K562 (cell line): ENCODE data around the gene CPLX3. TPM values are rescaled to one million over a fixed set of nuclear protein-coding genes. Genes with fewer than 3 reads are reported as not detected.

Experiments used
- ATAC-seq: fragments of 200-7000 bp; cut with Tn5 transposase; 3 replicates; pipeline ENCODE4 v1.9.1; 2020; ENCODE audit warnings: moderate library complexity
- BruUV-seq: library from RNA; stranded (reverse); fragments of 400-500 nt; replicated peaks from 2 replicates; lab custom pipeline; 2021; lab: Mats Ljungman, UMichigan
- CTCF ChIA-PET: fragments of 300-600 bp; formaldehyde crosslinking; extraction: SDS; loops from one replicate; lab custom pipeline; 2021; ENCODE audit warnings: low intra/inter-chr PET ratio; lab: Yijun Ruan, JAX
- POLR2A ChIA-PET: fragments of 300-600, 350-650 bp; sonication (Branson Sonifier 250); formaldehyde crosslinking; extraction: SDS; loops from one replicate; lab custom pipeline; 2021; ENCODE audit warnings: antibody characterized with exemption, inconsistent platforms; lab: Yijun Ruan, JAX
- DNase-seq, 4 experiments: peaks; one replicate each; pipeline versions ENCODE4 v3.0.0 to v3.0.0-alpha.2; 2011 to 2018; ENCODE audit warnings: low spot score in 3 of 4, mixed read lengths in 3 of 4; ENCODE audit errors: extremely low read depth in 1 of 4
- FAIRE-seq: peaks from 2 replicates; lab custom pipeline; 2011; peaks lifted over from hg19 to GRCh38; lab: Jason Lieb, UNC
- H2AFZ ChIP-seq: 2 replicates; pipeline ENCODE4 v1.6.0; 2011; ENCODE audit warnings: low read depth, low read length, control low read depth, inconsistent platforms
- H3K27ac ChIP-seq: fragments of 200-600 bp; 3 replicates; pipeline ENCODE4 v1.8.0; 2011; ENCODE audit warnings: low read depth, mild to moderate bottlenecking, control low read depth, inconsistent platforms, low read length, moderate library complexity, mixed read lengths; ENCODE audit errors: extremely low read depth
- H3K27me3 ChIP-seq, 2 experiments: fragments of 300-600 bp in 1 of 2; 2 replicates in 1 of 2; 3 replicates in 1 of 2; pipeline versions ENCODE4 v1.6.0 to v1.8.0; 2011; ENCODE audit warnings: inconsistent platforms in 2 of 2, low read length in 2 of 2, mild to moderate bottlenecking in 1 of 2, mixed read lengths in 1 of 2, moderate library complexity in 1 of 2; ENCODE audit not compliant: control insufficient read depth in 2 of 2, insufficient read depth in 2 of 2
- H3K36me3 ChIP-seq: fragments of 300-600 bp; 3 replicates; pipeline ENCODE4 v1.8.0; 2011; ENCODE audit warnings: mild to moderate bottlenecking, low read length, inconsistent platforms; ENCODE audit not compliant: control insufficient read depth, insufficient read depth
- H3K4me1 ChIP-seq, 2 experiments: fragments of 200-600 bp in 1 of 2; replicated peaks in 1 of 2; 2 replicates in 1 of 2; 3 replicates in 1 of 2; pipeline versions ENCODE4 v1.5.1 to v1.8.0; 2011; ENCODE audit warnings: inconsistent platforms in 2 of 2, low read length in 2 of 2, mild to moderate bottlenecking in 1 of 2, mixed read lengths in 1 of 2, moderate library complexity in 1 of 2; ENCODE audit not compliant: control insufficient read depth in 2 of 2, insufficient read depth in 2 of 2
- H3K4me2 ChIP-seq: 2 replicates; pipeline ENCODE4 v1.6.1; 2011; ENCODE audit warnings: low read length, control low read depth, inconsistent platforms, mixed read lengths; ENCODE audit not compliant: insufficient read depth
- H3K4me3 ChIP-seq: fragments of 200-600 bp; sonication (generic), shearing (Covaris generic); 2 replicates; pipeline ENCODE4 v1.5.1; 2016; ENCODE audit warnings: control low read depth, inconsistent platforms
- H3K79me2 ChIP-seq: fragments of 200-600 bp; 3 replicates; pipeline ENCODE4 v1.8.0; 2011; ENCODE audit warnings: low read length, inconsistent platforms; ENCODE audit not compliant: control insufficient read depth, insufficient read depth
- H3K9ac ChIP-seq, 2 experiments: 2 replicates each; pipeline versions ENCODE4 v1.6.0 to v1.6.1; 2011; ENCODE audit warnings: low read depth in 2 of 2, low read length in 2 of 2, control low read depth in 1 of 2, inconsistent platforms in 1 of 2, mild to moderate bottlenecking in 1 of 2, mixed read lengths in 1 of 2; ENCODE audit not compliant: insufficient read depth in 1 of 2
- H3K9me1 ChIP-seq: one replicate; pipeline ENCODE4 v1.6.0; 2011; ENCODE audit warnings: inconsistent platforms, mild to moderate bottlenecking, low read length, moderate library complexity; ENCODE audit not compliant: control insufficient read depth, insufficient read depth
- H3K9me3 ChIP-seq: replicated peaks from 2 replicates; pipeline ENCODE4 v1.5.1; 2011; ENCODE audit warnings: low read depth, low read length, inconsistent platforms; ENCODE audit not compliant: control insufficient read depth, insufficient read depth
- H4K20me1 ChIP-seq: replicated peaks from 2 replicates; pipeline ENCODE4 v1.6.1; 2011; ENCODE audit warnings: low read length, inconsistent platforms, mixed read lengths; ENCODE audit not compliant: control insufficient read depth, insufficient read depth
- BDP1 ChIP-seq: IDR thresholded peaks from 3 replicates; pipeline ENCODE4 v1.6.1; 2011; ENCODE audit not compliant: insufficient read length, insufficient read depth
- FUS ChIP-seq: fragments of 200-400 bp; formaldehyde crosslinking; optimal IDR thresholded peaks from 2 replicates; pipeline ENCODE3; 2017; ENCODE audit warnings: low read depth, low read length
- MCM7 ChIP-seq, 2 experiments: fragments of 450-650 bp; IDR thresholded peaks; 2 replicates each; pipeline ENCODE4 v1.6.1; 2016 to 2018
- RBBP5 ChIP-seq: fragments of 200-600 bp; sonication (generic); IDR thresholded peaks from 2 replicates; pipeline ENCODE4 v1.6.1; 2012; ENCODE audit warnings: borderline replicate concordance, mild to moderate bottlenecking, low read length, control low read depth, inconsistent platforms; ENCODE audit not compliant: insufficient read depth, poor library complexity, severe bottlenecking
- ZBTB7A ChIP-seq: IDR thresholded peaks from 2 replicates; pipeline ENCODE4 v1.6.1; 2011; ENCODE audit warnings: low read depth, mild to moderate bottlenecking, low read length, moderate library complexity, borderline replicate concordance; ENCODE audit not compliant: control insufficient read depth
- ZNF384 ChIP-seq: IDR thresholded peaks from 2 replicates; pipeline ENCODE4 v1.6.1; 2012; ENCODE audit warnings: low read depth, low read length, improper control_type of control experiment
- WGBS: fragments of 100-300 bp; shearing (Covaris generic); methylation state at CpG from one replicate; pipeline ENCODE4 v1.1.6; 2016; ENCODE audit warnings: low coverage, mixed read lengths; ENCODE audit not compliant: insufficient coverage; ENCODE audit errors: missing lambda C conversion rate; 5-methylcytosine and 5-hydroxymethylcytosine counted together
- in situ Hi-C: fragments of 300-500 bp; cut with MboI; formaldehyde crosslinking; loops from 4 replicates; pipeline ENCODE4 v1.15.0; 2018; ENCODE audit warnings: inconsistent platforms, mixed read lengths
- intact Hi-C: fragments of 100-400 bp; cut with micrococcal nuclease; formaldehyde crosslinking; loops from 2 replicates; pipeline ENCODE4 v1.14.2; 2022
- polyA plus RNA-seq, 8 experiments: library from polyadenylated mRNA; depleted of rRNA in 4 of 8; stranded (reverse) in 5 of 8; unstranded in 3 of 8; fragments of >200 nt; fragmentation: Nextera tagmentation in 2 of 8; fragmentation: Illumina TruSeq in 1 of 8; extraction: Ambion mirVana in 2 of 8; extraction: Trizol in 1 of 8; gene quantifications; 2 replicates each; pipeline versions ENCODE4 v1.2.1 to v1.2.3, GENCODE V29; 2011 to 2014; ENCODE audit warnings: inconsistent platforms in 1 of 8, missing spikeins in 1 of 8
- total RNA-seq, 7 experiments: library from RNA; depleted of rRNA in 6 of 7; stranded (reverse); fragments of >200 nt in 6 of 7; fragmentation: Illumina TruSeq in 2 of 7; extraction: Trizol in 2 of 7; gene quantifications; 2 replicates each; pipeline versions ENCODE4 v1.2.1 to v1.2.3, GENCODE V29; 2011 to 2021; ENCODE audit warnings: low replicate concordance in 1 of 7
- TF ChIP-seq, protein P1 (sequence below): fragments of 250-450 bp; sonication (Bioruptor Pico); IDR thresholded peaks from 2 replicates; pipeline ENCODE4 v1.4.0; 2020; ENCODE audit warnings: mild to moderate bottlenecking, moderate library complexity
- TF ChIP-seq, protein P2 (sequence below): fragments of 250-450 bp; sonication (Bioruptor Pico); IDR thresholded peaks from 2 replicates; pipeline ENCODE4 v1.5.0; 2021

Gene CPLX3
- total and polyA plus RNA-seq, 9 of the 15 experiments (the other 6 are each of a cell fraction or from before 2014, with no cell fraction given) = not detected

DNA sequence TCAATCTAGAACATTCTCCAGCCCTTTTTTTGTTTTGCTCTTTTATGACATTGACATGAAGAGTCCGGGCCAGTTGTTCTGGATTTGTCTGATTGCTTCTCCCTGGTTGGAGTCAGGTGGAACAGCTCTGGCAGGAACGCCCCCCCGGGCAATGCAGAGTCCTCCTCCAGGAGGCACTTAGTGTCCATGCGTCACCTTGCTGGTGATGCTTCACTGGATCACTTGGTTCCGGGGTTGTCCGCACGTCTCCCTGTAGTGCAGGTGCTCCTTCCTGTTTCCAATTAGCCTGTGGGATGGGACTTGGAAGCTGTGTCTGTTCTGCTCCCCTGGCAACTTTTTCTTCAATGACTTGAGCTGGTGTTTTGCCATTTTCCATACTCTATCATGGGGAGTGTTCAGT lies 34.8 kb upstream of the CPLX3 start:
- H3K79me2 ChIP-seq = peaks cover 65% of the 10 kb centered on the region
- no peak overlapping the region for H3K4me3 ChIP-seq
- H3K27me3 ChIP-seq = no peaks in the 10 kb centered on the region
- H2AFZ ChIP-seq = no peak overlapping the region
- DNase-seq (no peak), ATAC-seq (no peak), FAIRE-seq (no peak)
- POLR2A ChIA-PET = interaction anchor here (1.8 kb wide), 1 partner anchor 18 kb away, joined by 8 read pairs; no protein-coding TSS in a partner anchor
- H3K36me3 ChIP-seq = peaks cover 67% of the 10 kb centered on the region; the same call in 2 of the 3 replicates
- H3K9me3 ChIP-seq = no peaks in the 10 kb centered on the region
- CTCF ChIA-PET = no interaction called here
- H3K9ac ChIP-seq = no peak overlapping the region
- 88% methylated on average over 7 of the region's 7 CpGs for WGBS
- TF ChIP-seq FUS (no peak), MCM7 (IDR thresholded peaks at IDR 0.05) (no peak), RBBP5 (no peak), ZBTB7A (no peak), ZNF384 (no peak), BDP1 (no peak)
- TF ChIP-seq, protein P1, sequence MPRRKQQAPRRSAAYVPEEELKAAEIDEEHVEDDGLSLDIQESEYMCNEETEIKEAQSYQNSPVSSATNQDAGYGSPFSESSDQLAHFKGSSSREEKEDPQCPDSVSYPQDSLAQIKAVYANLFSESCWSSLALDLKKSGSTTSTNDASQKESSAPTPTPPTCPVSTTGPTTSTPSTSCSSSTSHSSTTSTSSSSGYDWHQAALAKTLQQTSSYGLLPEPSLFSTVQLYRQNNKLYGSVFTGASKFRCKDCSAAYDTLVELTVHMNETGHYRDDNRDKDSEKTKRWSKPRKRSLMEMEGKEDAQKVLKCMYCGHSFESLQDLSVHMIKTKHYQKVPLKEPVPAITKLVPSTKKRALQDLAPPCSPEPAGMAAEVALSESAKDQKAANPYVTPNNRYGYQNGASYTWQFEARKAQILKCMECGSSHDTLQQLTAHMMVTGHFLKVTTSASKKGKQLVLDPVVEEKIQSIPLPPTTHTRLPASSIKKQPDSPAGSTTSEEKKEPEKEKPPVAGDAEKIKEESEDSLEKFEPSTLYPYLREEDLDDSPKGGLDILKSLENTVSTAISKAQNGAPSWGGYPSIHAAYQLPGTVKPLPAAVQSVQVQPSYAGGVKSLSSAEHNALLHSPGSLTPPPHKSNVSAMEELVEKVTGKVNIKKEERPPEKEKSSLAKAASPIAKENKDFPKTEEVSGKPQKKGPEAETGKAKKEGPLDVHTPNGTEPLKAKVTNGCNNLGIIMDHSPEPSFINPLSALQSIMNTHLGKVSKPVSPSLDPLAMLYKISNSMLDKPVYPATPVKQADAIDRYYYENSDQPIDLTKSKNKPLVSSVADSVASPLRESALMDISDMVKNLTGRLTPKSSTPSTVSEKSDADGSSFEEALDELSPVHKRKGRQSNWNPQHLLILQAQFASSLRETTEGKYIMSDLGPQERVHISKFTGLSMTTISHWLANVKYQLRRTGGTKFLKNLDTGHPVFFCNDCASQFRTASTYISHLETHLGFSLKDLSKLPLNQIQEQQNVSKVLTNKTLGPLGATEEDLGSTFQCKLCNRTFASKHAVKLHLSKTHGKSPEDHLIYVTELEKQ = no peak
- TF ChIP-seq, protein P2, sequence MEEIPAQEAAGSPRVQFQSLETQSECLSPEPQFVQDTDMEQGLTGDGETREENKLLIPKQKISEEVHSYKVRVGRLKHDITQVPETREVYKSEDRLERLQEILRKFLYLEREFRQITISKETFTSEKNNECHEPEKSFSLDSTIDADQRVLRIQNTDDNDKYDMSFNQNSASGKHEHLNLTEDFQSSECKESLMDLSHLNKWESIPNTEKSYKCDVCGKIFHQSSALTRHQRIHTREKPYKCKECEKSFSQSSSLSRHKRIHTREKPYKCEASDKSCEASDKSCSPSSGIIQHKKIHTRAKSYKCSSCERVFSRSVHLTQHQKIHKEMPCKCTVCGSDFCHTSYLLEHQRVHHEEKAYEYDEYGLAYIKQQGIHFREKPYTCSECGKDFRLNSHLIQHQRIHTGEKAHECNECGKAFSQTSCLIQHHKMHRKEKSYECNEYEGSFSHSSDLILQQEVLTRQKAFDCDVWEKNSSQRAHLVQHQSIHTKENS = no peak
- in situ Hi-C loops (no loop called here), intact Hi-C loops (no loop called here)
- H3K4me2 ChIP-seq = no peak overlapping the region
- BruUV-seq = no TSS peak
- H3K9me1 ChIP-seq = no peaks in the 10 kb centered on the region
- H3K4me1 ChIP-seq = peaks cover 21 to 41% of the 10 kb centered on the region in 2 experiments
- H4K20me1 ChIP-seq = peaks cover 37% of the 10 kb centered on the region
- H3K27ac ChIP-seq = no peak overlapping the region
